Measurements from ENCODE around the gene PTPN14.

- TF ChIP-seq CTCF (IDR thresholded peaks at IDR 0.05) (no peak), ZFX (IDR thresholded peaks at IDR 0.05; ENCODE audit: borderline replicate concordance) (no peak)
Measured at GRCh38 chr1:214511639-214511998, 39.8 kb downstream of the PTPN14 start.

Measured in 22Rv1 (cell line).